ENCODE results near the gene ITCH. TPM values are rescaled to one million over a fixed set of nuclear protein-coding genes. Genes with fewer than 3 reads are reported as not detected.

Gene ITCH
- total RNA-seq, 1 experiment from 2014 or later: 78.8 TPM

DNA sequence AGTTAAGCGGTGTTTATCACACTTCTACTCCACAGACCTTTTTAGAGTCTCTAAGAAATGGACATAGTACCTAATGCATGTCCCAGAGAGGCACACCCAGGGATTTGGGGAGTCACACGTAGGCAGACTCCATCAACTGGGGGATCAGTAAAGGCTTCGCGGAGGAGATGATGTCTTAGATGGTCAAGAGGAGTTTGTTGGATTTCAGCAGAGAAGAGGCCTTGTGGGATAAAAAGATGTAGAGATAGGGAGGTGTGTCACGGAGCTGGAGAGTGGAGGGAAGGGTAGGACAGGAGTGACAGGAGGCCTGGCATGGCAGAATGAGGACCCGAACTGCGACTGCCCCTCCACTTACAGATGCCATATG, 162.3 kb downstream of the ITCH start:
- Histone ChIP-seq H3K27me3 (ENCODE audit: insufficient read depth, low read length) (no peaks in the 10 kb centered on the region), H3K9me2 (ENCODE audit: insufficient read depth) (no peaks in the 10 kb centered on the region), H3K79me2 (ENCODE audit: insufficient read depth, low read length) (peaks cover 67% of the 10 kb centered on the region), H3K9ac (ENCODE audit: low read length) (peak overlapping the region; percentile 59), H3K27ac (ENCODE audit: low read depth, low read length) (peak overlapping the region; percentile 78), H3K4me2 (ENCODE audit: low read length) (peak overlapping the region; percentile 73), H3K9me3 (ENCODE audit: control insufficient read depth in 1 of 2, insufficient read depth in 1 of 2, low read depth in 1 of 2, low read length in 2 of 2) (no peaks in the 10 kb centered on the region), H2AFZ (ENCODE audit: low read depth, low read length, poor library complexity, severe bottlenecking) (no peak overlapping the region), H3K36me3 (ENCODE audit: control insufficient read depth in 1 of 2, insufficient read depth in 2 of 2, low read length in 2 of 2) (peaks cover 10 to 26% of the 10 kb centered on the region in 2 experiments), H3K4me1 (ENCODE audit: control insufficient read depth in 1 of 2, insufficient read depth in 2 of 2, low read length in 2 of 2) (peaks cover 30 to 44% of the 10 kb centered on the region in 2 experiments), H3K4me3 (replicated peaks in 1 of 2; ENCODE audit: low read depth in 1 of 2, low read length in 2 of 2) (peak overlapping the region in 1 of 2 experiments; percentile 23; a peak in 2 of 4 replicates), H4K20me1 (ENCODE audit: insufficient read depth) (no peaks in the 10 kb centered on the region; the same call in 1 of the 2 replicates)
- no TSS peak for BruUV-seq (replicated peaks)
- ChIA-PET RAD21 (ENCODE audit: low non-redundant PET in 1 of 2, low total read pairs in 2 of 2, uncharacterized antibody in 2 of 2, unreplicated experiment in 2 of 2) (interaction anchor here in 1 of 2 experiments (0.7 kb wide), 1 partner anchor 212 kb away, joined by 3 read pairs; no protein-coding TSS in a partner anchor), CTCF (interaction anchor here (0.9 to 6.0 kb wide), 3 partner anchors 9 to 212 kb away, joined by 3 to 127 read pairs (median 9); partner anchors contain the start of gene DYNLRB1), POLR2A (interaction anchor here (0.9 to 1.2 kb wide), 2 partner anchors 9 to 222 kb away, joined by 3 to 4 read pairs; partner anchors contain the start of genes AHCY and DYNLRB1)
- intact Hi-C loops (cut with micrococcal nuclease): no loop called here
- no peak for ATAC-seq
- no peak for DNase-seq (ENCODE audit: low read depth, low spot score)
- TF ChIP-seq TCF7L2 (IDR thresholded peaks at IDR 0.05; ENCODE audit: borderline replicate concordance, extremely low read depth, insufficient read depth, insufficient read length): no peak
- TF ChIP-seq, protein P1, sequence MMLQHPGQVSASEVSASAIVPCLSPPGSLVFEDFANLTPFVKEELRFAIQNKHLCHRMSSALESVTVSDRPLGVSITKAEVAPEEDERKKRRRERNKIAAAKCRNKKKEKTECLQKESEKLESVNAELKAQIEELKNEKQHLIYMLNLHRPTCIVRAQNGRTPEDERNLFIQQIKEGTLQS (IDR thresholded peaks at IDR 0.05): no peak
- TF ChIP-seq POLR2AphosphoS5 (IDR thresholded peaks at IDR 0.05; ENCODE audit: low read depth, low read length): no peak
- TF ChIP-seq EZH2 (IDR thresholded peaks at IDR 0.05): no peak

- Histone ChIP-seq H3K4me1 (ENCODE audit: control insufficient read depth in 1 of 2, insufficient read depth in 2 of 2, low read length in 2 of 2) (peaks cover 30 to 44% of the 10 kb centered on the region in 2 experiments), H2AFZ (ENCODE audit: low read depth, low read length, poor library complexity, severe bottlenecking) (no peak overlapping the region), H3K9me2 (ENCODE audit: insufficient read depth) (no peaks in the 10 kb centered on the region), H3K36me3 (ENCODE audit: control insufficient read depth in 1 of 2, insufficient read depth in 2 of 2, low read length in 2 of 2) (peaks cover 10 to 31% of the 10 kb centered on the region in 2 experiments), H3K9ac (ENCODE audit: low read length) (peak overlapping the region; percentile 59), H3K79me2 (ENCODE audit: insufficient read depth, low read length) (peaks cover 67% of the 10 kb centered on the region), H3K9me3 (ENCODE audit: control insufficient read depth in 1 of 2, insufficient read depth in 1 of 2, low read depth in 1 of 2, low read length in 2 of 2) (no peaks in the 10 kb centered on the region), H3K4me3 (replicated peaks in 1 of 2; ENCODE audit: low read depth in 1 of 2, low read length in 2 of 2) (peak overlapping the region; percentile 21 to 23), H3K27ac (ENCODE audit: low read depth, low read length) (peak overlapping the region; percentile 78), H3K4me2 (ENCODE audit: low read length) (peak overlapping the region; percentile 73), H4K20me1 (ENCODE audit: insufficient read depth) (no peaks in the 10 kb centered on the region; the same call in 1 of the 2 replicates), H3K27me3 (ENCODE audit: insufficient read depth, low read length) (no peaks in the 10 kb centered on the region)
- ChIA-PET RAD21 (ENCODE audit: low non-redundant PET in 1 of 2, low total read pairs in 2 of 2, uncharacterized antibody in 2 of 2, unreplicated experiment in 2 of 2) (interaction anchor here in 1 of 2 experiments (0.7 to 1.1 kb wide), 2 partner anchors 211 to 213 kb away, joined by 3 to 4 read pairs; no protein-coding TSS in a partner anchor), CTCF (interaction anchor here (0.9 to 6.0 kb wide), 3 partner anchors 10 to 213 kb away, joined by 3 to 127 read pairs (median 9); partner anchors contain the start of gene DYNLRB1), POLR2A (interaction anchor here (0.9 to 1.2 kb wide), 2 partner anchors 9 to 223 kb away, joined by 3 to 4 read pairs; partner anchors contain the start of genes AHCY and DYNLRB1)
- ATAC-seq (peak; percentile 88), DNase-seq (ENCODE audit: low read depth, low spot score) (peak; percentile 93)
- no TSS peak for BruUV-seq (replicated peaks)
- intact Hi-C loops (cut with micrococcal nuclease): no loop called here
- TF ChIP-seq ZNF274 (IDR thresholded peaks at IDR 0.05; ENCODE audit: low read depth, low read length) (no peak), EGR1 (IDR thresholded peaks at IDR 0.05; ENCODE audit: low read depth) (peak; percentile 76), POLR2AphosphoS5 (IDR thresholded peaks at IDR 0.05; ENCODE audit: low read depth, low read length) (peak; percentile 72), SRF (IDR thresholded peaks at IDR 0.05; ENCODE audit: low read depth) (peak; percentile 69), CEBPB (IDR thresholded peaks at IDR 0.05; ENCODE audit: low read depth) (peak; percentile 54; the same call in 1 of the 2 replicates), POLR2A (IDR thresholded peaks at IDR 0.05; ENCODE audit: borderline replicate concordance, extremely low read depth, insufficient read depth, insufficient read length) (no peak), TCF7L2 (IDR thresholded peaks at IDR 0.05; ENCODE audit: borderline replicate concordance, extremely low read depth, insufficient read depth, insufficient read length) (peak; percentile 90)
- TF ChIP-seq, protein P2, sequence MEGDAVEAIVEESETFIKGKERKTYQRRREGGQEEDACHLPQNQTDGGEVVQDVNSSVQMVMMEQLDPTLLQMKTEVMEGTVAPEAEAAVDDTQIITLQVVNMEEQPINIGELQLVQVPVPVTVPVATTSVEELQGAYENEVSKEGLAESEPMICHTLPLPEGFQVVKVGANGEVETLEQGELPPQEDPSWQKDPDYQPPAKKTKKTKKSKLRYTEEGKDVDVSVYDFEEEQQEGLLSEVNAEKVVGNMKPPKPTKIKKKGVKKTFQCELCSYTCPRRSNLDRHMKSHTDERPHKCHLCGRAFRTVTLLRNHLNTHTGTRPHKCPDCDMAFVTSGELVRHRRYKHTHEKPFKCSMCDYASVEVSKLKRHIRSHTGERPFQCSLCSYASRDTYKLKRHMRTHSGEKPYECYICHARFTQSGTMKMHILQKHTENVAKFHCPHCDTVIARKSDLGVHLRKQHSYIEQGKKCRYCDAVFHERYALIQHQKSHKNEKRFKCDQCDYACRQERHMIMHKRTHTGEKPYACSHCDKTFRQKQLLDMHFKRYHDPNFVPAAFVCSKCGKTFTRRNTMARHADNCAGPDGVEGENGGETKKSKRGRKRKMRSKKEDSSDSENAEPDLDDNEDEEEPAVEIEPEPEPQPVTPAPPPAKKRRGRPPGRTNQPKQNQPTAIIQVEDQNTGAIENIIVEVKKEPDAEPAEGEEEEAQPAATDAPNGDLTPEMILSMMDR (IDR thresholded peaks at IDR 0.05 in 2 of 3, conservative IDR thresholded peaks at IDR 0.05 in 1 of 3; ENCODE audit: borderline replicate concordance in 1 of 3, insufficient read depth in 1 of 3, low read depth in 2 of 3, low read length in 2 of 3): no peak
- TF ChIP-seq, protein P1 (IDR thresholded peaks at IDR 0.05): no peak
- TF ChIP-seq, protein P3, sequence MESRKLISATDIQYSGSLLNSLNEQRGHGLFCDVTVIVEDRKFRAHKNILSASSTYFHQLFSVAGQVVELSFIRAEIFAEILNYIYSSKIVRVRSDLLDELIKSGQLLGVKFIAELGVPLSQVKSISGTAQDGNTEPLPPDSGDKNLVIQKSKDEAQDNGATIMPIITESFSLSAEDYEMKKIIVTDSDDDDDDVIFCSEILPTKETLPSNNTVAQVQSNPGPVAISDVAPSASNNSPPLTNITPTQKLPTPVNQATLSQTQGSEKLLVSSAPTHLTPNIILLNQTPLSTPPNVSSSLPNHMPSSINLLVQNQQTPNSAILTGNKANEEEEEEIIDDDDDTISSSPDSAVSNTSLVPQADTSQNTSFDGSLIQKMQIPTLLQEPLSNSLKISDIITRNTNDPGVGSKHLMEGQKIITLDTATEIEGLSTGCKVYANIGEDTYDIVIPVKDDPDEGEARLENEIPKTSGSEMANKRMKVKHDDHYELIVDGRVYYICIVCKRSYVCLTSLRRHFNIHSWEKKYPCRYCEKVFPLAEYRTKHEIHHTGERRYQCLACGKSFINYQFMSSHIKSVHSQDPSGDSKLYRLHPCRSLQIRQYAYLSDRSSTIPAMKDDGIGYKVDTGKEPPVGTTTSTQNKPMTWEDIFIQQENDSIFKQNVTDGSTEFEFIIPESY (IDR thresholded peaks at IDR 0.05; ENCODE audit: extremely low read depth, insufficient replicate concordance, low read length): peak; percentile 58
Observed at GRCh38 chr20:34525709-34526416, 162.8 kb downstream of the ITCH start.
